ENCODE data around the gene LAMTOR2.

The LAMTOR2 gene

DNA sequence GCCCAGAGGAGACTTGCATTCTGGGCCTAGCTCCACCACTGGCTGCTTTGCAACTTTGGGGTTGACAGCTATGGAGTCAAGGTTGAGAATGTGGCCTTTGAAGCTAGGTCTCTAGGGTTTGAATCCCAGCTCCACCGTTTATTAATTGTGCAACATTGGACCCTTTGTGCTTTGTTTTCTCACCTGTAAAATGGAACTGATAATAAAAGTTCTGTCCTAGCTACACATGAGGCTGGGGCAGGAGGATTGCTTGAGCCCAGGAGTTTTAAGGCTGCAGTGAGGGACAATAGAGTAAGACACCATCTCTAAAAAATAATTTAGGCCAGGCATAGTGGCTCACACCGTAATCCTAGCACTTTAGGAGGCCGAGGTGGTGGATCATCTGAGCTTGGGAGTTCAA is 44.7 kb downstream of the LAMTOR2 start:
- no peak for DNase-seq

DNA sequence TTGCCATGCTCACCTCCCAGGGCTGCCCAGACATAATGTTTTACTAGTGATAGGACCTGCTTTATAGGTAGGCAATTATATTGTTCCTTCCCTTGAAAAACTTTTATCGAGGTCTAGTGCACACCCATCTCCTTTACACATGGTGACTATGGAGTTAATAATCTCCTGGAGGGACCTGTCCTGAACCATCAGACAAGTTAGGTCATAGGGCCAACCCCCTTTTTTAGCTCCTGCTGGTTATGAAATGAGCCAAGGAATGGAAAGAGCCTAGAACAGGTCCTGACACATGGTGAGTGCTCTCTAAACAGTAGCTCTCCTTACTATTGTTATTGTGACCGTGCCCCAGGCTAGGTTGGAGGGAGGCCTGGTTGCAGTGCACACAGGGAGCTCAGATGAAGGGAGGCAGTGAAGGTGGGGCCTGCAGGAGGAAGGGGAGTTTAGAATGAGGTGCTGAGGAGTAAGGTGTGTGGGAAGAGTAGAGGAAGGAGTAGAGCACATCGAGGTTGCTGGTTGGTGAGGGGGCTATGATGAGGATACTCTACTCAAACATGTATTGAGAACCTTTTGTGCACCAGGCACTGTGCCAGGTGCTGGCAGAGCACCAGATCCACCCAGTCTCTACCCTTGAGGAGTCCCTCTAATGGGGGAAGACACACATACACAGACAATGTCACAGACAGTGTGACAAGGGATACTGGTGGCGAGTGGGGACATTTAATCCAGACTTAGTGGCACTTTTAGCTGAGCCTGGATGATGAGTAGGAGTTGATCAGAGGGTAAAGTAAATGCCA is 45.8 kb downstream of the LAMTOR2 start:
- no peak for DNase-seq

DNA sequence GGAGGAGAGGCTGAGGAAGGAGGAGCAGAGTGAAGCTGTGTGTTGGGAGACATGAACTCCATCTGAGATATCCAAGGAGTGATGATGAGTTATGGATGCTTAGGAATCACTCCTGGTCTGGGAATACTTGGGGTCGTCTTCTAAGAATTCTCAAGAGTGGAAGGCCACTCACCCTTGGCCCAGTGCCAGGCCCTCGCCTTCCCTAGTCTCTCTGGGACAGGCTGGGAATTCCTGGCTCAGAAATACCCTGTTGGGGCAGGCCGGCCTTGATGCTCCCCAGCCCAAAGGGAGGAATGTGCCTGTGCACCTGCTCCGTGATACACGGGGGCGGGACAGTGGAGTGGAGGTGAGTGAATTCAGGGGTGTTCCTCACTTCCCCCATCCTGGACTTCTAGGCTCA is 47.3 kb downstream of the LAMTOR2 start:
- no peak for DNase-seq

DNA sequence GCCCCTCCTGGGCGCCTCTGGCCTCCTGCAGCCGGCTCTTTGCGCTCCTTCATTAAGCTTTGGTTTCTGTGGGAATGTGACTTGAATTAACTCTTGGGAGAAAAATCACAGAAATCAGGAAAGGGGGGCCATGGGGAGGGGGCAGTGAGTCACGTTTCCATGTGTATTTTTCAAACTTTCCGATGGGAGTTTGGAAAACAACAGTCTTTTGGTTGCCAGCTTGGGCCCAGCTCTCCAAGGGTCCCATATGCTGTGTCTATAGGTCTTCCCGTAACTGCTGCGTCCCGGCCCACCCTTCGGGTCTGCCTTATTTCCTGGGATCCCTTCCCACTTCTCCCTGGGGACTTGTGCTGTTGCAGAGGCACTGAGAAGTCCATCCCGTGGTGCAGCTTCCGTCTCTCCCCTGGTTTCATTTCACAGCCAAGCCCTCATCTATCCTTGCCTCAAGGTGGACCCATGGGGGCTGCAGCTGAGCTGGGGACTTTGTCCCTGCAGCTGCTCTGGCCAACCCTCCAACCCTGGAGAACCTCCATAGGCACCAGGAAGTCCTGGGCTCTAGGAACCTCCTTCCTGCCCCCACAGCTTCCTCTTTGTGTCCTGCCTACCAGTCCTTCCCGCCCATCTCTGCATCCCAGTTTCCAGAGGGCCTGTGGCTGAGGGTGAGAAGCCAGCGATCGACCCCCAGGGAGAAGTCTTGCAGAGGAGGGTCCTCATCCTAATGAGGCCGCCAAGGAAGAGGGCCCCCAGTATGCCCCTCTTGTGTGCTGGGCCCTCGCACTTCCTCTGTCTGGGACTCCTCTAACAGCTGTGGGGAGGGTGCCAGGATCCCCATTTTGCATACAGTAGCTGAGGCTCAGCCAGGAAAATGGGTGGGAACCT is 48.3 kb downstream of the LAMTOR2 start:
- no peak for DNase-seq

DNA sequence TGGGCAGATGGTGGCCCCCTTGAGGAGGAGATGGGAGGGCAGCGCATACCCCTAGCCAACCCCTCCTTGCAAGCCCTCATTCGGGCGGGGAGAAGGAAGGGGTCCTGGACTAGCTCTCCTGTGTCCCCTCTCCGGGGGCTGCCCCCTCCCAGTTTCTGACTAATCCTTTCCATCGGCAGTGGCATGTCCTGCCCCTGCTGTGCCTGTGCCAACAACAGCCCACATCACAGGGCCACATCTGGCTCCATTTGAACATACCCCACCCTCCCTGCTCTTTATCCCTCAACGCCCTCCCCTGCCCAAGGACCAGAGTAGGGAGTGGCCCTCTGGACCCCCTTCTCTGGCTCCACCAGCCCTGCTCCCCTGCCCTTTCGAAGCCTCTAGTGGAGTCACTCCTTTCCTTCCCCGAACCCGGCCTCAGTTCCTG is 49.0 kb downstream of the LAMTOR2 start:
- no peak for DNase-seq

DNA sequence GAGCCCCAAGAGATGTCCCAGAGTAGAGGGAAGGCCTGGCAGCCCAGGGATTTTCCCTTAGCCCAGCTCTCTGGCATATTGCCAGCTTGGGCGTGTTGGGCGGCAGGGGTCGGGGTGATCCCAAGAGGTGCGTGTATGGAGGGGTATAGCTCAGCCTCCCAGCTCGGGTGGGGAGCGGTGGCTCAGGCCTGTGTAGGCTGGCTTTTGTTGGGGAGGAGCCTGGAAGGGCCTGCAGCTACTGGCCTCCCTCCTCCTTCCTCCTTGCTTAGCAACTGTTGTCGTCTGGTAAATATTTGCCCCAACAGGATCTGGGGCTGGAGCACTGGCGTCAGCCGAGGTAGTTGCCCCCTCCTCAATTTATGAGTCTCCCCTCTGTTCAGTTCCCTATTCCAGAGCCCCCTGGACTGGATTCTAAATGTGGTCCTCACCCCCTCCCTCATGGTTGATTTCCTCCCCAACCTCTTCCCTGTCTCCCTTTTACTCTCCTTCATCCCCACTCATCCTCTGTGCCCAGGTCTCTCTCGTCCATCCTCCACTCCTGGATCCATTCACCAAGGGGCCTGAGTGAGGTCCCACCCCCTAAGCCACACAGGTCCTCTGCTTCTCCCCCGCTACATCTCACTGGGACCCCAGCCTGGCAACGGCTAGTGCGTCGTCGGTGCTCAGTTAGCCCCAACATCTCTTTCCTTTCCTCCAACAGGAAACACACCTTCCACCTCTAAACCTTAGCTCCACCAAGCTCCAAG is 49.7 kb downstream of the LAMTOR2 start:
- DNase-seq, result no peak

DNA sequence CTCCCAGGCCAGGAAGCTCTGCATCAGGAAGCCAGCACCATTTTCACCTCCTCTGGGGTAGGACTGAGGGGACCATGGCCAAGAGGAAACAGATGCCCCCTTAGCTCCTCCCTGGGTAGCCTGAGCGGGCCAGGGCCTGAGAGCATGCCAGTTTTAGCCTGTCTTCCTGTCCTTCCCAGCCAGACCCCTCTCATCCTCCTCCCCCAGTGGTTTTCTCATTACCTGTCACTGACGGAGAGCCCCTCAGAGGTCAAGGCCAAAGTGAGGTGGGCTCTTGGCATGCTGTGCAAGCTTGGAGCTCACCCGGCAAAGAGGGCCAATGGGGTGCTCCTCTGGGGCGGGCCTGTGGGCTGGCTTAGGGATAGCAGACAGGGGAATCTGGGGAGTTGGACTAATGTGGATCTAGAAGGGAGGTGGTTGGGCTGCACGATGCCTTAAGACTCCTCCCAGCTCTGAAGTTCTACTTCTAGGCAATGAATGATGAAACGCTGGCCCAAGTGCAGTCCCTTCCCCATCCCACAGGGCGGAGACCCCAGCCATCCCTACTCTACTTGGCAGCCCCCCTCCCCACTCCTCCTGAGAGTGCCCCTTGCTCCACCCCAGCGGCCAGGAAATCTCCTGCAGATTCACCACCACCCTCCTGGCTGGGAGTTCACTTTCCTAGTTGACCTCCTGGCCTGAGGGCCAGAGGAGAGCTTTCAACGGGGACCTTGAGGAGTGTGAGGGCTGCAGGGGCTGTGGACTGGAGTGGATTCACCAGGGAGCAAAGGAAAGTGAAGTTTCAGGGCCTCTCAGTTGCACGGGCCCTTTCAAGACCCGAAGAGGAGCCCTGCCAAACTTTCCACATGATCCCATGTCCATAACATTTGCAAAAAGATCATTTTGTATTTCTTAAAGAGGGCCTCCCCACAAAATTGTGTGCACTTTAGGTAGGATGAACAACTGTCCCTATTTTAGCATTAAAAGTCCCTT is 50.6 kb downstream of the LAMTOR2 start:
- DNase-seq, result no peak

DNA sequence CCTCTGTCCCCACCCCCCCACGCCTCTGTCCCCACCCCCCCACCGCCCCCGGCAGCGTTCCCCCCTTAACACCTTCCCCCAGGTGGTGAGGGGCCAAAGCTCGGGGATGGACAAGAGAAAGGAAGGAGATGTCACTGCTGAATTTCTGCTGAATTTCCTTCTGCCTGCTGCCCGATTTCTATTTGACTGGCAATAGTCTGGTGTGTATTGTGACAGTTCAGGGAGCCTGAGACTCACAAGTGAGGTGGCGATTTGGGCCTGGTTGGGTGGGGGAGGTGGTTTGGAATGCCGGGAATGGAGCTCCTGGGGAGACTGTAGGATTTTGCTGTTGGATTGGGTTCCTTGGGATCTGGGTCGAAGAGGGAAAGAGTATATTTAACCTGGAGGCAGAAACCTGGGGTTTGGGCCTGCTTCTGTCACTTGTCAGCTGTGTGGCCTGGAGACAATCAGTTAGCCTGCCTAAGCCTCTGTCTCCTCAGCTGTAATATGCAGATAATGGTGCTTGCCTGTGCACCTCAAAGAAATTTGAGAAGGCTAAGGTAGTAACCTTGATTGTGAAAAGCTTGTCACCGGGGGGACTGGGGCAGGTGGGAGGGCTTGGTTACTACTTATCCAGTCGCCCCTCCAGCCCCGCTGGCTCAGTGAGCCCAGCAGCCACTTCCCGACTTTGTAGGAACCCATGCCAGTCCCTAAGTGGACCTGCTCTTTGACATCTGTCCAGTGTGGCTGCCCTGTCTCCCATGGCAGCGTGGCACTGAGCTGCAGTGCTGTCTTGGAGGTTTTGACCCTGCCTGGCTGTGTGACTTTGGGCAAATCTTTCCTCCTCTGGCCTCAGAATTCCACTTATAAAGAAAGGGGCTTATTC is 52.3 kb downstream of the LAMTOR2 start:
- DNase-seq, result no peak

DNA sequence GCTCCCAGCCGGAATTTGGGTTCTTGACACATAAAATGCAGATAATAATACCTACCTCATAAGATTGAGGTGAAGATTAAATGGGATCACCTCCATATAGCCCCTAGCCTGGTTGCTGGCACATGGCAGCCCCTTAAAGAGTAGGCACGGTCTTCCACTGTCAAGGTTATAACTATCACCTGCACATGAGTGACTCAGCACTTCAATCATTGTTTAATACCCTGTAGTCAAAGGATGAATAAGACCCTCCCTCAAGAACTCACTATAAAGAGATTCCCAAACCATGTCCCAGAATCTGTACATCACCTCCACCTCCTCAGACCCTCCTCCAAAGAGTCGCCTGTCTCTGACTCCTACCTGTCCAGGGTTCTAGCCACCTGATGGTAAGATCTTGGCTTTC is 53.5 kb downstream of the LAMTOR2 start:
- DNase-seq, result no peak

Data from cortex of kidney (tissue), 1 donor.